K562 (cell line): ENCODE measurements around the gene CALM1. TPM values are rescaled to one million over a fixed set of nuclear protein-coding genes. Genes with fewer than 3 reads are reported as not detected.

ENCODE experiments used
- CHD2 ChIP-seq: IDR thresholded peaks from 2 replicates; pipeline ENCODE4 v1.6.1; 2011; ENCODE audit warnings: low read depth, low read length
- ESRRA ChIP-seq: fragments of 450-650 bp; IDR thresholded peaks from 2 replicates; pipeline ENCODE4 v1.6.1; 2014; ENCODE audit warnings: low read depth, mild to moderate bottlenecking, moderate library complexity, borderline replicate concordance
- HNRNPL ChIP-seq: fragments of 200-400 bp; formaldehyde crosslinking; IDR thresholded peaks from 2 replicates; pipeline ENCODE4 v1.6.1; 2017; ENCODE audit warnings: low read depth, mild to moderate bottlenecking, low read length
- HNRNPUL1 ChIP-seq: fragments of 200-400 bp; formaldehyde crosslinking; IDR thresholded peaks from 2 replicates; pipeline ENCODE4 v1.6.1; 2017; ENCODE audit warnings: low read length
- MAZ ChIP-seq, 2 experiments: fragments of 450-650 bp in 1 of 2; sonication (generic) in 1 of 2; formaldehyde crosslinking; IDR thresholded peaks in 1 of 2; conservative IDR thresholded peaks in 1 of 2; 2 replicates each; pipeline versions ENCODE4 v1.4.0 to v1.5.0; 2020; ENCODE audit warnings: mild to moderate bottlenecking in 1 of 2, missing genetic modification reagents in 1 of 2
- PHF20 ChIP-seq: fragments of 450-650 bp; IDR thresholded peaks from 2 replicates; pipeline ENCODE4 v1.6.1; 2018; ENCODE audit not compliant: partially characterized antibody
- POLR2G ChIP-seq: fragments of 200-400 bp; formaldehyde crosslinking; IDR thresholded peaks from 2 replicates; pipeline ENCODE4 v1.6.1; 2017; ENCODE audit warnings: low read depth, mild to moderate bottlenecking, antibody characterized with exemption, low read length, moderate library complexity
- RBM22 ChIP-seq: fragments of 200-400 bp; formaldehyde crosslinking; IDR thresholded peaks from 2 replicates; pipeline ENCODE4 v1.6.1; 2018; ENCODE audit warnings: low read length, low read depth; ENCODE audit not compliant: poor library complexity, severe bottlenecking
- SIN3A ChIP-seq, 2 experiments: fragments of 150-350 bp in 1 of 2; IDR thresholded peaks; 2 replicates each; pipeline ENCODE4 v1.6.1; 2011 to 2016; ENCODE audit warnings: borderline replicate concordance in 2 of 2, low read depth in 2 of 2, low read length in 2 of 2, mild to moderate bottlenecking in 2 of 2, moderate library complexity in 2 of 2; ENCODE audit not compliant: control insufficient read depth in 1 of 2
- SRSF1 ChIP-seq: fragments of 200-400 bp; formaldehyde crosslinking; IDR thresholded peaks from 2 replicates; pipeline ENCODE4 v1.6.1; 2017; ENCODE audit warnings: mild to moderate bottlenecking, low read depth, low read length, moderate library complexity
- ZBTB11 ChIP-seq, 3 experiments: fragments of 200-800 bp in 1 of 3; fragments of 250-450 bp in 1 of 3; fragments of 450-650 bp in 1 of 3; sonication (Bioruptor Pico) in 1 of 3; sonication (Bioruptor generic) in 1 of 3; formaldehyde crosslinking in 1 of 3; IDR thresholded peaks; 2 replicates each; pipeline versions ENCODE4 v1.6.1 to v1.8.0; 2016 to 2022; ENCODE audit warnings: mild to moderate bottlenecking in 2 of 3, missing genetic modification characterization in 2 of 3, missing compliant biosample characterization in 1 of 3, moderate library complexity in 1 of 3
- ZNF324 ChIP-seq: fragments of 250-450 bp; sonication (Bioruptor Pico); IDR thresholded peaks from 2 replicates; pipeline ENCODE4 v1.4.0; 2020; ENCODE audit warnings: mild to moderate bottlenecking
- ZNF57 ChIP-seq: fragments of 450-650 bp; formaldehyde crosslinking; IDR thresholded peaks from 2 replicates; pipeline ENCODE4 v1.4.0; 2020; ENCODE audit warnings: mild to moderate bottlenecking, moderate library complexity
- ZNF609 ChIP-seq: sonication (generic); formaldehyde crosslinking; IDR thresholded peaks from 2 replicates; pipeline ENCODE4 v1.8.1; 2023; ENCODE audit warnings: missing genetic modification reagents, mild to moderate bottlenecking, borderline replicate concordance
- ZNF77 ChIP-seq: fragments of 250-450 bp; sonication (Bioruptor Pico); IDR thresholded peaks from 2 replicates; pipeline ENCODE4 v1.5.0; 2020
- polyA plus RNA-seq, 8 experiments: library from polyadenylated mRNA; depleted of rRNA in 4 of 8; stranded (reverse) in 5 of 8; unstranded in 3 of 8; fragments of >200 nt; fragmentation: Nextera tagmentation in 2 of 8; fragmentation: Illumina TruSeq in 1 of 8; extraction: Ambion mirVana in 2 of 8; extraction: Trizol in 1 of 8; gene quantifications; 2 replicates each; pipeline versions ENCODE4 v1.2.1 to v1.2.3, GENCODE V29; 2011 to 2014; ENCODE audit warnings: inconsistent platforms in 1 of 8, missing spikeins in 1 of 8
- total RNA-seq, 7 experiments: library from RNA; depleted of rRNA in 6 of 7; stranded (reverse); fragments of >200 nt in 6 of 7; fragmentation: Illumina TruSeq in 2 of 7; extraction: Trizol in 2 of 7; gene quantifications; 2 replicates each; pipeline versions ENCODE4 v1.2.1 to v1.2.3, GENCODE V29; 2011 to 2021; ENCODE audit warnings: low replicate concordance in 1 of 7
- TF ChIP-seq, protein P1 (sequence below), 3 experiments: fragments of 200-800 bp in 1 of 3; sonication (Bioruptor generic) in 1 of 3; sonication (generic) in 1 of 3; formaldehyde crosslinking in 1 of 3; IDR thresholded peaks; 2 replicates each; pipeline versions ENCODE4 v1.6.1 to v1.8.0; 2016 to 2022; ENCODE audit warnings: mild to moderate bottlenecking in 2 of 3, missing compliant biosample characterization in 2 of 3, missing genetic modification characterization in 2 of 3, missing genetic modification reagents in 1 of 3

CALM1 gene
- total and polyA plus RNA-seq, 9 of the 15 experiments (the other 6 are each of a cell fraction or from before 2014, with no cell fraction given): 48.0 to 269 (median 158) TPM

DNA sequence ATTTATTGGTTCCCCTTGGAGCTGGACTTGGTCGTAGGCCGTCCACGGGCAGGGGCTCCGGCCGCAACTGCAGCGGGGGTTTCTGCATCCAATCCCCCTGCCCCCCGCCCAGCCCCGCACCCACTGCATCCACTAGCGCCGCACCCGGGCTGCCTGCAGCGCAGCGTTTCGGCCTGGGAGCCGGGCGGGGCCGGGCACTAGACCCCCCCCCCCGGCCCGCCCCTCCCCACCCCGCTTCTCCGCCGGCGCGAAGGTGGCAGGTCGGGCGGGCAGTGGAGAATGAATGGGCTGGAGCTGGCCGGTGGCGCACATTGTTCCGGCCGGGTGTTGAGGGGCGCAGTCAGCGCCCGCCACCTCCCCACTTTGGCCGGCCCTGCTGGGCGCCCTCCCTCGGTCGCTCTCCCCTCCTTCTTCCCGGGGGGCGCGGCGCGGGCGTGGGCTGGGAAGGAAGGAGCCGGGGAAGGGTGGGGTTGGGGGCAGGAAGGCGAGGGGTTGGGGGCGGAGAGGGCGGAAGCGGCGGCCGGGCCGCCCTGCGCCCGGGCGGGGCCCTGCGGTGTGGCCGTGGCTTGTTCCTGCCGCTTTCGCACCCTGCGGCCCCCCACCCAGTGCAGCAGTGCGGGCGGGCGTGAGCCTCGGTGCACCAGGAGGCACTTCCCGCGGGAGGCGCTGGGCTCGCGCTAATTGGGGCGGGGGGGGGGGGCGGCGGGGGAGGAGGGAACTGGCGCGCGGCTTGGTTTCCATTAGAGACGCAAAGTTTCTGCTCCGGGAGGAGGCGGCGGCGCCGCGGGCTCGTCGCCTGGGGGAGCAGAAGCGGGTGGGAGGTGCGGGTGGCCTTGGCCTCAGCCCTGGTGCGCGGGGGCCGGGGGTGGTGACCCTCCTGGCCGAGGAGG is 841 bp downstream of the CALM1 start (continued):
- TF ChIP-seq ZNF609 (CRISPR knock-in tag) (no peak), SIN3A (IDR thresholded peaks at IDR 0.05; ENCODE audit: borderline replicate concordance in 2 of 2, control insufficient read depth in 1 of 2, low read depth in 2 of 2, low read length in 2 of 2) (no peak), ZNF324 (no peak), ZBTB11 (CRISPR knock-in tag; IDR thresholded peaks at IDR 0.05) (0 out of 6 replicates have a peak, but pooled peaks of 1 of the 3 experiments have one; percentile 43), ZNF77 (CRISPR knock-in tag) (no peak), MAZ (CRISPR knock-in tag; conservative IDR thresholded peaks at IDR 0.05 in 1 of 2, IDR thresholded peaks at IDR 0.05 in 1 of 2) (peak in 1 of 2 experiments; percentile 30; a peak in 1 of 4 replicates), RBM22 (no peak), HNRNPUL1 (no peak), PHF20 (no peak), HNRNPL (no peak), ZNF57 (CRISPR knock-in tag) (no peak), SRSF1 (no peak), CHD2 (peak; percentile 60; the same call in 1 of the 2 replicates), POLR2G (peak; percentile 72), ESRRA (no peak)
- TF ChIP-seq, protein P1, sequence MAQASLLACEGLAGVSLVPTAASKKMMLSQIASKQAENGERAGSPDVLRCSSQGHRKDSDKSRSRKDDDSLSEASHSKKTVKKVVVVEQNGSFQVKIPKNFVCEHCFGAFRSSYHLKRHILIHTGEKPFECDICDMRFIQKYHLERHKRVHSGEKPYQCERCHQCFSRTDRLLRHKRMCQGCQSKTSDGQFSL (CRISPR knock-in tag; IDR thresholded peaks at IDR 0.05): no peak
- TF ChIP-seq, protein P1 (tag; IDR thresholded peaks at IDR 0.05): peak in 1 of 2 experiments; percentile 75; a peak in 2 of 4 replicates
